HepG2 (cell line): Measurements from ENCODE around the gene LILRB2. TPM values are rescaled to one million over a fixed set of nuclear protein-coding genes. Genes with fewer than 3 reads are reported as not detected.

ENCODE experiments used
- ATAC-seq: fragments of 200-7000 bp; cut with Tn5 transposase; 3 replicates; pipeline ENCODE4 v1.9.1; 2020; ENCODE audit warnings: mild to moderate bottlenecking, moderate library complexity
- BruUV-seq: library from RNA; stranded (reverse); fragments of 400-500 nt; replicated peaks from 2 replicates; lab custom pipeline; 2021; lab: Mats Ljungman, UMichigan
- CTCF ChIA-PET: fragments of 300-600 bp; formaldehyde crosslinking; extraction: SDS; loops from one replicate; lab custom pipeline; 2021; ENCODE audit warnings: low total read pairs, inconsistent platforms, low intra/inter-chr PET ratio; lab: Yijun Ruan, JAX
- POLR2A ChIA-PET: fragments of 350-600 bp; sonication (Branson Sonifier 250); formaldehyde crosslinking; loops from one replicate; lab custom pipeline; 2020; ENCODE audit warnings: antibody characterized with exemption, inconsistent platforms; lab: Yijun Ruan, JAX
- DNase-seq: peaks from one replicate; pipeline ENCODE4 v3.0.0-alpha.2; 2015; ENCODE audit warnings: low spot score
- FAIRE-seq: peaks from 3 replicates; lab custom pipeline; 2011; peaks lifted over from hg19 to GRCh38; lab: Jason Lieb, UNC
- H2AFZ ChIP-seq: one replicate; pipeline ENCODE4 v1.6.1; 2011; ENCODE audit warnings: low read length, inconsistent platforms
- H3K27ac ChIP-seq: fragments of 300-600 bp; 3 replicates; pipeline ENCODE4 v1.8.0; 2011; ENCODE audit warnings: mixed run types, mild to moderate bottlenecking, mixed read lengths, low read length, inconsistent platforms; ENCODE audit not compliant: insufficient read depth; ENCODE audit errors: extremely low read length
- H3K27me3 ChIP-seq, 2 experiments: fragments of 200-600 bp in 1 of 2; 2 replicates in 1 of 2; 3 replicates in 1 of 2; pipeline versions ENCODE4 v1.6.0 to v1.8.0; 2011; ENCODE audit warnings: low read length in 2 of 2, mild to moderate bottlenecking in 2 of 2, moderate library complexity in 2 of 2, inconsistent platforms in 1 of 2; ENCODE audit not compliant: insufficient read depth in 2 of 2, control insufficient read depth in 1 of 2
- H3K36me3 ChIP-seq, 2 experiments: fragments of 200-600 bp in 1 of 2; replicated peaks in 1 of 2; 2 replicates in 1 of 2; 3 replicates in 1 of 2; pipeline versions ENCODE4 v1.5.1 to v1.8.0; 2011; ENCODE audit warnings: low read length in 2 of 2, inconsistent platforms in 1 of 2; ENCODE audit not compliant: insufficient read depth in 2 of 2, control insufficient read depth in 1 of 2
- H3K4me1 ChIP-seq: 2 replicates; pipeline ENCODE4 v1.5.1; 2012; ENCODE audit warnings: low read length, inconsistent platforms; ENCODE audit not compliant: insufficient read depth
- H3K4me2 ChIP-seq: 2 replicates; pipeline ENCODE4 v1.6.0; 2011; ENCODE audit warnings: low read depth, low read length, inconsistent platforms
- H3K4me3 ChIP-seq, 3 experiments: fragments of 200-600 bp in 1 of 3; sonication (generic), shearing (Covaris generic) in 1 of 3; replicated peaks in 1 of 3; 2 replicates each; pipeline ENCODE4 v1.5.1; 2011 to 2016; ENCODE audit warnings: low read length in 3 of 3, inconsistent platforms in 2 of 3, low read depth in 2 of 3, mild to moderate bottlenecking in 2 of 3, control low read depth in 1 of 3, mixed read lengths in 1 of 3; ENCODE audit not compliant: insufficient read depth in 1 of 3
- H3K79me2 ChIP-seq: one replicate; pipeline ENCODE4 v1.6.1; 2011; ENCODE audit warnings: low read length, inconsistent platforms; ENCODE audit not compliant: insufficient read depth
- H3K9ac ChIP-seq: 2 replicates; pipeline ENCODE4 v1.6.0; 2011; ENCODE audit warnings: mild to moderate bottlenecking, low read depth, low read length, inconsistent platforms; ENCODE audit not compliant: insufficient read depth
- H3K9me3 ChIP-seq: 2 replicates; pipeline ENCODE4 v1.5.1; 2012; ENCODE audit warnings: mild to moderate bottlenecking, low read length
- H4K20me1 ChIP-seq: 2 replicates; pipeline ENCODE4 v1.6.0; 2011; ENCODE audit warnings: inconsistent platforms, mild to moderate bottlenecking, low read length, moderate library complexity; ENCODE audit not compliant: insufficient read depth
- ATRX ChIP-seq: sonication (generic); formaldehyde crosslinking; IDR thresholded peaks from 2 replicates; pipeline ENCODE4 v1.4.0; 2020; ENCODE audit warnings: missing genetic modification reagents, borderline replicate concordance
- FLYWCH1 ChIP-seq: sonication (generic); formaldehyde crosslinking; IDR thresholded peaks from 2 replicates; pipeline ENCODE4 v1.8.1; 2023; ENCODE audit warnings: mild to moderate bottlenecking, missing genetic modification reagents
- GATAD1 ChIP-seq: IDR thresholded peaks from 2 replicates; pipeline ENCODE4 v1.6.1; 2016; ENCODE audit warnings: missing genetic modification reagents, missing compliant biosample characterization
- NPAS2 ChIP-seq: sonication (generic); formaldehyde crosslinking; IDR thresholded peaks from 2 replicates; pipeline ENCODE4 v1.8.0; 2022; ENCODE audit warnings: mild to moderate bottlenecking, missing genetic modification reagents, borderline replicate concordance
- PRPF4 ChIP-seq: fragments of 200-400 bp; formaldehyde crosslinking; IDR thresholded peaks from 2 replicates; pipeline ENCODE4 v1.6.1; 2016; ENCODE audit warnings: low read length, low read depth; ENCODE audit not compliant: poor library complexity, severe bottlenecking
- ZNF772 ChIP-seq: sonication (generic); formaldehyde crosslinking; IDR thresholded peaks from 2 replicates; pipeline ENCODE4 v1.5.0; 2020; ENCODE audit warnings: mild to moderate bottlenecking, missing genetic modification reagents
- ZNF781 ChIP-seq: sonication (generic); formaldehyde crosslinking; IDR thresholded peaks from 2 replicates; pipeline ENCODE4 v1.5.1; 2020; ENCODE audit warnings: borderline replicate concordance, mild to moderate bottlenecking, missing genetic modification reagents; ENCODE audit errors: not compliant biosample characterization
- ZSCAN9 ChIP-seq: IDR thresholded peaks from 2 replicates; pipeline ENCODE4 v1.6.1; 2016; ENCODE audit warnings: borderline replicate concordance
- WGBS: methylation state at CpG from one replicate; pipeline ENCODE4 v1.1.6; 2017; ENCODE audit warnings: low lambda C conversion rate; 5-methylcytosine and 5-hydroxymethylcytosine counted together
- in situ Hi-C: cut with HindIII; loops from 2 replicates; pipeline ENCODE4 v1.10.0; 2017; ENCODE audit warnings: low pct_unique_long_range_greater_than_20kb; ENCODE audit not compliant: extremely low pct_ligation_motif_present
- intact Hi-C: fragments of 100-400 bp; cut with micrococcal nuclease; formaldehyde crosslinking; loops from one replicate; pipeline ENCODE4 v1.10.0; 2022; ENCODE audit not compliant: unreplicated experiment
- polyA plus RNA-seq, 8 experiments: library from polyadenylated mRNA; depleted of rRNA in 3 of 8; stranded (reverse) in 7 of 8; unstranded in 1 of 8; fragments of >200 nt; fragmentation: Illumina TruSeq in 4 of 8; extraction: Trizol in 4 of 8; gene quantifications; 2 replicates each; pipeline versions ENCODE4 v1.2.1 to v1.2.3, GENCODE V29; 2011 to 2016; ENCODE audit warnings: low read depth in 4 of 8, missing spikeins in 1 of 8, mixed read lengths in 1 of 8; ENCODE audit not compliant: insufficient read depth in 1 of 8
- total RNA-seq, 5 experiments: library from RNA; depleted of rRNA; stranded (reverse); fragments of >200 nt; fragmentation: Illumina TruSeq; extraction: Trizol; gene quantifications; 2 replicates each; pipeline ENCODE4 v1.2.3, GENCODE V29; 2016; ENCODE audit warnings: low read depth in 1 of 5
- TF ChIP-seq, protein P1 (sequence below): sonication (generic); formaldehyde crosslinking; IDR thresholded peaks from 2 replicates; pipeline ENCODE4 v1.4.0; 2020; ENCODE audit warnings: mild to moderate bottlenecking, missing genetic modification reagents, borderline replicate concordance
- TF ChIP-seq, protein P2 (sequence below): sonication (generic); formaldehyde crosslinking; IDR thresholded peaks from 2 replicates; pipeline ENCODE4 v1.8.0; 2022; ENCODE audit warnings: mild to moderate bottlenecking, missing genetic modification reagents, borderline replicate concordance
- TF ChIP-seq, protein P3 (sequence below): sonication (generic); formaldehyde crosslinking; IDR thresholded peaks from 2 replicates; pipeline ENCODE4 v1.5.1; 2020; ENCODE audit warnings: mild to moderate bottlenecking, missing genetic modification reagents, borderline replicate concordance

Gene LILRB2
- total and polyA plus RNA-seq, 2 of the 13 experiments (the other 11 are each of a cell fraction or from before 2014, with no cell fraction given), result not detected

- TF ChIP-seq, protein P1, sequence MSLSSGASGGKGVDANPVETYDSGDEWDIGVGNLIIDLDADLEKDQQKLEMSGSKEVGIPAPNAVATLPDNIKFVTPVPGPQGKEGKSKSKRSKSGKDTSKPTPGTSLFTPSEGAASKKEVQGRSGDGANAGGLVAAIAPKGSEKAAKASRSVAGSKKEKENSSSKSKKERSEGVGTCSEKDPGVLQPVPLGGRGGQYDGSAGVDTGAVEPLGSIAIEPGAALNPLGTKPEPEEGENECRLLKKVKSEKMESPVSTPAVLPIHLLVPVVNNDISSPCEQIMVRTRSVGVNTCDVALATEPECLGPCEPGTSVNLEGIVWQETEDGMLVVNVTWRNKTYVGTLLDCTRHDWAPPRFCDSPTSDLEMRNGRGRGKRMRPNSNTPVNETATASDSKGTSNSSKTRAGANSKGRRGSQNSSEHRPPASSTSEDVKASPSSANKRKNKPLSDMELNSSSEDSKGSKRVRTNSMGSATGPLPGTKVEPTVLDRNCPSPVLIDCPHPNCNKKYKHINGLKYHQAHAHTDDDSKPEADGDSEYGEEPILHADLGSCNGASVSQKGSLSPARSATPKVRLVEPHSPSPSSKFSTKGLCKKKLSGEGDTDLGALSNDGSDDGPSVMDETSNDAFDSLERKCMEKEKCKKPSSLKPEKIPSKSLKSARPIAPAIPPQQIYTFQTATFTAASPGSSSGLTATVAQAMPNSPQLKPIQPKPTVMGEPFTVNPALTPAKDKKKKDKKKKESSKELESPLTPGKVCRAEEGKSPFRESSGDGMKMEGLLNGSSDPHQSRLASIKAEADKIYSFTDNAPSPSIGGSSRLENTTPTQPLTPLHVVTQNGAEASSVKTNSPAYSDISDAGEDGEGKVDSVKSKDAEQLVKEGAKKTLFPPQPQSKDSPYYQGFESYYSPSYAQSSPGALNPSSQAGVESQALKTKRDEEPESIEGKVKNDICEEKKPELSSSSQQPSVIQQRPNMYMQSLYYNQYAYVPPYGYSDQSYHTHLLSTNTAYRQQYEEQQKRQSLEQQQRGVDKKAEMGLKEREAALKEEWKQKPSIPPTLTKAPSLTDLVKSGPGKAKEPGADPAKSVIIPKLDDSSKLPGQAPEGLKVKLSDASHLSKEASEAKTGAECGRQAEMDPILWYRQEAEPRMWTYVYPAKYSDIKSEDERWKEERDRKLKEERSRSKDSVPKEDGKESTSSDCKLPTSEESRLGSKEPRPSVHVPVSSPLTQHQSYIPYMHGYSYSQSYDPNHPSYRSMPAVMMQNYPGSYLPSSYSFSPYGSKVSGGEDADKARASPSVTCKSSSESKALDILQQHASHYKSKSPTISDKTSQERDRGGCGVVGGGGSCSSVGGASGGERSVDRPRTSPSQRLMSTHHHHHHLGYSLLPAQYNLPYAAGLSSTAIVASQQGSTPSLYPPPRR (CRISPR knock-in tag), result no peak
- TF ChIP-seq NPAS2 (CRISPR knock-in tag), result no peak
- TF ChIP-seq PRPF4, result no peak
- no peak for TF ChIP-seq FLYWCH1 (CRISPR knock-in tag)
- no peak for TF ChIP-seq ZNF781 (CRISPR knock-in tag)
- no peak for TF ChIP-seq GATAD1 (CRISPR knock-in tag)
Observed at GRCh38 chr19:54299515-54299914, 18.6 kb upstream of the LILRB2 start (continued).

DNA sequence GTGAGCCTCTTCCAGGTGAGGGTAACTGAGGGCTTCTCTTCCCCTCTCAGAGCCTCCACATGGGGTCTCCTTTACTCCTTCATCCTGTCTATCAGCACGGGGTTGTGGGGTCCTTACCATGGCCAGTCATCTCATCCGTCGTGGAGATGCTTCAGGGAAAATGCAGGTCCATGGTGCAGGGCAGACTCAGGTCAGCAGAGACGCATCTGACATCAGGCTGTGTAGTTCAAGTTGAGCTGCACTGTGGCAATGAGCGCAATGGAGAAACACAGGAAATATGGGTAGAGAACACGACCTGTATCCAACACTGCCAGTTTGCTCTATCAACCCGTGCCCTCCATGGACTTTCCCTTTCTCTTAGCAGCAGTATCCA, 18.2 kb upstream of the LILRB2 start:
- no peaks in the 10 kb centered on the region for H3K4me1 ChIP-seq
- ChIA-PET CTCF (no interaction called here), POLR2A (no interaction called here)
- intact Hi-C loops, result no loop called here
- H3K9me3 ChIP-seq, result no peaks in the 10 kb centered on the region
- WGBS, result 0% methylated on average over 7 of the region's 7 CpGs
- no peak overlapping the region for H2AFZ ChIP-seq
- no peak overlapping the region for H3K9ac ChIP-seq
- H3K79me2 ChIP-seq, result no peaks in the 10 kb centered on the region
- DNase-seq (no peak), ATAC-seq (no peak), FAIRE-seq (no peak)
- no TSS peak for BruUV-seq
- no peak overlapping the region for H3K4me3 ChIP-seq
- no peaks in the 10 kb centered on the region for H4K20me1 ChIP-seq
- H3K36me3 ChIP-seq, result no peaks in the 10 kb centered on the region
- H3K4me2 ChIP-seq, result no peak overlapping the region
- no peak overlapping the region for H3K27ac ChIP-seq
- in situ Hi-C loops, result no loop called here
- peaks cover 0 to 25% of the 10 kb centered on the region in 2 experiments; a peak in 3 of 5 replicates for H3K27me3 ChIP-seq
- TF ChIP-seq ATRX (CRISPR knock-in tag) (no peak), ZNF772 (CRISPR knock-in tag) (no peak), ZSCAN9 (CRISPR knock-in tag) (no peak)
- TF ChIP-seq, protein P2, sequence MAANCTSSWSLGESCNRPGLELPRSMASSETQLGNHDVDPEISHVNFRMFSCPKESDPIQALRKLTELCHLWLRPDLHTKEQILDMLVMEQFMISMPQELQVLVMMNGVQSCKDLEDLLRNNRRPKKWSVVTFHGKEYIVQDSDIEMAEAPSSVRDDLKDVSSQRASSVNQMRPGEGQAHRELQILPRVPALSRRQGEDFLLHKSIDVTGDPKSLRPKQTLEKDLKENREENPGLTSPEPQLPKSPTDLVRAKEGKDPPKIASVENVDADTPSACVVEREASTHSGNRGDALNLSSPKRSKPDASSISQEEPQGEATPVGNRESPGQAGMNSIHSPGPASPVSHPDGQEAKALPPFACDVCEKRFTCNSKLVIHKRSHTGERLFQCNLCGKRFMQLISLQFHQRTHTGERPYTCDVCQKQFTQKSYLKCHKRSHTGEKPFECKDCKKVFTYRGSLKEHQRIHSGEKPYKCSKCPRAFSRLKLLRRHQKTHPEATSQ, result no peak
- TF ChIP-seq, protein P3, sequence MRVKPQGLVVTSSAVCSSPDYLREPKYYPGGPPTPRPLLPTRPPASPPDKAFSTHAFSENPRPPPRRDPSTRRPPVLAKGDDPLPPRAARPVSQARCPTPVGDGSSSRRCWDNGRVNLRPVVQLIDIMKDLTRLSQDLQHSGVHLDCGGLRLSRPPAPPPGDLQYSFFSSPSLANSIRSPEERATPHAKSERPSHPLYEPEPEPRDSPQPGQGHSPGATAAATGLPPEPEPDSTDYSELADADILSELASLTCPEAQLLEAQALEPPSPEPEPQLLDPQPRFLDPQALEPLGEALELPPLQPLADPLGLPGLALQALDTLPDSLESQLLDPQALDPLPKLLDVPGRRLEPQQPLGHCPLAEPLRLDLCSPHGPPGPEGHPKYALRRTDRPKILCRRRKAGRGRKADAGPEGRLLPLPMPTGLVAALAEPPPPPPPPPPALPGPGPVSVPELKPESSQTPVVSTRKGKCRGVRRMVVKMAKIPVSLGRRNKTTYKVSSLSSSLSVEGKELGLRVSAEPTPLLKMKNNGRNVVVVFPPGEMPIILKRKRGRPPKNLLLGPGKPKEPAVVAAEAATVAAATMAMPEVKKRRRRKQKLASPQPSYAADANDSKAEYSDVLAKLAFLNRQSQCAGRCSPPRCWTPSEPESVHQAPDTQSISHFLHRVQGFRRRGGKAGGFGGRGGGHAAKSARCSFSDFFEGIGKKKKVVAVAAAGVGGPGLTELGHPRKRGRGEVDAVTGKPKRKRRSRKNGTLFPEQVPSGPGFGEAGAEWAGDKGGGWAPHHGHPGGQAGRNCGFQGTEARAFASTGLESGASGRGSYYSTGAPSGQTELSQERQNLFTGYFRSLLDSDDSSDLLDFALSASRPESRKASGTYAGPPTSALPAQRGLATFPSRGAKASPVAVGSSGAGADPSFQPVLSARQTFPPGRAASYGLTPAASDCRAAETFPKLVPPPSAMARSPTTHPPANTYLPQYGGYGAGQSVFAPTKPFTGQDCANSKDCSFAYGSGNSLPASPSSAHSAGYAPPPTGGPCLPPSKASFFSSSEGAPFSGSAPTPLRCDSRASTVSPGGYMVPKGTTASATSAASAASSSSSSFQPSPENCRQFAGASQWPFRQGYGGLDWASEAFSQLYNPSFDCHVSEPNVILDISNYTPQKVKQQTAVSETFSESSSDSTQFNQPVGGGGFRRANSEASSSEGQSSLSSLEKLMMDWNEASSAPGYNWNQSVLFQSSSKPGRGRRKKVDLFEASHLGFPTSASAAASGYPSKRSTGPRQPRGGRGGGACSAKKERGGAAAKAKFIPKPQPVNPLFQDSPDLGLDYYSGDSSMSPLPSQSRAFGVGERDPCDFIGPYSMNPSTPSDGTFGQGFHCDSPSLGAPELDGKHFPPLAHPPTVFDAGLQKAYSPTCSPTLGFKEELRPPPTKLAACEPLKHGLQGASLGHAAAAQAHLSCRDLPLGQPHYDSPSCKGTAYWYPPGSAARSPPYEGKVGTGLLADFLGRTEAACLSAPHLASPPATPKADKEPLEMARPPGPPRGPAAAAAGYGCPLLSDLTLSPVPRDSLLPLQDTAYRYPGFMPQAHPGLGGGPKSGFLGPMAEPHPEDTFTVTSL (CRISPR knock-in tag), result no peak
